ENCODE results near the gene SH3BP5. TPM values are rescaled to one million over a fixed set of nuclear protein-coding genes. Genes with fewer than 3 reads are reported as not detected.

The SH3BP5 gene
- total and polyA plus RNA-seq, 4 experiments from 2014 or later = 48.2 to 118 (median 56.3) TPM

Other genes with a start within 250 kb of the SH3BP5 start
- 10 to 100 TPM; 33.2 to 34.7 TPM for gene RBSN, start 233.4 kb downstream of the SH3BP5 start, total RNA-seq
- gene RBSN, start 233.4 kb downstream of the SH3BP5 start, polyA plus RNA-seq = 10 to 100 TPM; 11.4 to 21.4 TPM
- gene CAPN7, start 126.3 kb downstream of the SH3BP5 start, total RNA-seq = 100 to 1,000 TPM in 1 of 2 experiments, 10 to 100 TPM in 1; 95.5 to 103 TPM
- gene CAPN7, start 126.3 kb downstream of the SH3BP5 start, polyA plus RNA-seq = 10 to 100 TPM; 18.9 to 23.7 TPM
- 10 to 100 TPM; 17.3 to 17.4 TPM for gene METTL6, start 95.0 kb upstream of the SH3BP5 start, total RNA-seq
- gene METTL6, start 95.0 kb upstream of the SH3BP5 start, polyA plus RNA-seq = 10 to 100 TPM; 12.2 to 18.3 TPM
- gene EAF1, start 95.0 kb upstream of the SH3BP5 start, total RNA-seq = 10 to 100 TPM; 17.6 to 19.7 TPM
- gene EAF1, start 95.0 kb upstream of the SH3BP5 start, polyA plus RNA-seq = 10 to 100 TPM in 1 of 2 donors, 1 to 10 TPM in 1; 8.9 to 15.0 TPM
- gene COLQ, start 189.1 kb upstream of the SH3BP5 start, total RNA-seq = 1 to 10 TPM; 6.1 to 6.3 TPM
- 1 to 10 TPM; 2.8 to 9.7 TPM for gene COLQ, start 189.1 kb upstream of the SH3BP5 start, polyA plus RNA-seq

All from CD4-positive, alpha-beta memory T cell (primary cell).